ENCODE results near the gene DENND5B. TPM values are rescaled to one million over a fixed set of nuclear protein-coding genes. Genes with fewer than 3 reads are reported as not detected.
"Not testable (repeated sequence)": the region's sequence is repeated elsewhere in the genome, so short reads cannot be mapped to it uniquely, and the experiment has no call there.

The DENND5B gene
- total RNA-seq, 2 donors from 2014 or later = 6.9 to 32.3 TPM

- Histone ChIP-seq H3K4me3 (no peak overlapping the region), H3K4me1 (replicated peaks) (no peaks in the 10 kb centered on the region), H3K27me3 (replicated peaks; ENCODE audit: insufficient read depth) (no peaks in the 10 kb centered on the region), H3K9me3 (no peaks in the 10 kb centered on the region), H3K27ac (no peak overlapping the region), H3K36me3 (no peaks in the 10 kb centered on the region)
- WGBS = 89% methylated on average over 2 of the region's 2 CpGs
- intact Hi-C loops (cut with DNase I) = no loop called here
- TF ChIP-seq POLR2A (IDR thresholded peaks at IDR 0.05) = no peak
- no peak for TF ChIP-seq POLR2AphosphoS5 (IDR thresholded peaks at IDR 0.05)
- TF ChIP-seq CTCF (IDR thresholded peaks at IDR 0.05) = no peak
- no peak for DNase-seq (ENCODE audit: low spot score)
Measured at GRCh38 chr12:31583878-31584277, 7.1 kb downstream of the DENND5B start.

GRCh38 chr12:31582155-31582554 lies 8.8 kb downstream of the DENND5B start:
- intact Hi-C loops (cut with DNase I) = no loop called here
- H3K36me3 ChIP-seq = no peaks in the 10 kb centered on the region
- no peak overlapping the region for H3K27ac ChIP-seq
- H3K27me3 ChIP-seq (replicated peaks; ENCODE audit: insufficient read depth) = no peaks in the 10 kb centered on the region
- no peak overlapping the region for H3K4me3 ChIP-seq
- no peaks in the 10 kb centered on the region for H3K4me1 ChIP-seq (replicated peaks)
- H3K9me3 ChIP-seq = no peaks in the 10 kb centered on the region
- TF ChIP-seq CTCF (IDR thresholded peaks at IDR 0.05) = no peak
- 87% methylated on average over 3 of the region's 3 CpGs for WGBS
- DNase-seq (ENCODE audit: low spot score) = no peak

- intact Hi-C loops (cut with DNase I) = no loop called here
- H3K27me3 ChIP-seq (replicated peaks; ENCODE audit: insufficient read depth) = no peaks in the 10 kb centered on the region
- no peaks in the 10 kb centered on the region for H3K36me3 ChIP-seq
- WGBS = 50% methylated on average over 2 of the region's 2 CpGs
- H3K27ac ChIP-seq = no peak overlapping the region
- no peak for TF ChIP-seq CTCF (IDR thresholded peaks at IDR 0.05)
- no peak for TF ChIP-seq POLR2AphosphoS5 (IDR thresholded peaks at IDR 0.05)
- no peak for TF ChIP-seq POLR2A (IDR thresholded peaks at IDR 0.05)
- no peaks in the 10 kb centered on the region for H3K4me1 ChIP-seq (replicated peaks)
- DNase-seq (ENCODE audit: low spot score) = no peak
- no peak overlapping the region for H3K4me3 ChIP-seq
- H3K9me3 ChIP-seq = no peaks in the 10 kb centered on the region
Measured at GRCh38 chr12:31578632-31579031, 12.3 kb downstream of the DENND5B start.

- 51% methylated on average over 2 of the region's 2 CpGs for WGBS
- intact Hi-C loops (cut with DNase I) = no loop called here
- Histone ChIP-seq H3K27me3 (replicated peaks; ENCODE audit: insufficient read depth) (no peaks in the 10 kb centered on the region), H3K27ac (no peak overlapping the region), H3K4me1 (replicated peaks) (no peaks in the 10 kb centered on the region), H3K36me3 (no peaks in the 10 kb centered on the region), H3K9me3 (no peaks in the 10 kb centered on the region), H3K4me3 (no peak overlapping the region)
- DNase-seq (ENCODE audit: low spot score) = no peak
- TF ChIP-seq CTCF (IDR thresholded peaks at IDR 0.05) (no peak), POLR2A (IDR thresholded peaks at IDR 0.05) (no peak), POLR2AphosphoS5 (IDR thresholded peaks at IDR 0.05) (no peak)
Measured at GRCh38 chr12:31574803-31575575, 15.9 kb downstream of the DENND5B start.

GRCh38 chr12:31574367-31574766 lies 16.6 kb downstream of the DENND5B start:
- H3K9me3 ChIP-seq; H3K4me1 ChIP-seq (replicated peaks); H3K36me3 ChIP-seq; DNase-seq (ENCODE audit: low spot score); H3K27me3 ChIP-seq (replicated peaks; ENCODE audit: insufficient read depth); H3K4me3 ChIP-seq; intact Hi-C loops (cut with DNase I); H3K27ac ChIP-seq: not testable (repeated sequence)
- WGBS = 88% methylated on average over 7 of the region's 7 CpGs
